Sigmoid colon (tissue), 7 donors: ENCODE data around the gene SNUPN. TPM values are rescaled to one million over a fixed set of nuclear protein-coding genes. Genes with fewer than 3 reads are reported as not detected.
A peak's percentile ranks its signal among the peaks of the same experiment; 100 is the strongest.

Experiments used
- DNase-seq: peaks from one replicate; pipeline ENCODE4 v3.0.0-alpha.2; 2019
- H3K27ac ChIP-seq, 4 donors: fragments of 200-600 bp; sonication (generic); one replicate each; pipeline ENCODE4 v1.5.1; 2016 to 2019; ENCODE audit warnings: mild to moderate bottlenecking in 1 of 4
- H3K27me3 ChIP-seq, 3 donors: fragments of 200-600 bp; sonication (generic); one replicate each; pipeline ENCODE4 v1.5.1; 2019; ENCODE audit warnings: mild to moderate bottlenecking in 1 of 3
- H3K36me3 ChIP-seq, 4 donors: fragments of 200-600 bp; sonication (generic); one replicate each; pipeline ENCODE4 v1.5.1; 2016 to 2019
- H3K4me1 ChIP-seq, 4 donors: fragments of 200-600 bp; sonication (generic); one replicate each; pipeline ENCODE4 v1.5.1; 2017 to 2019
- H3K4me3 ChIP-seq, 4 donors: fragments of 200-600 bp; sonication (generic); one replicate each; pipeline ENCODE4 v1.5.1; 2017 to 2019; ENCODE audit warnings: mild to moderate bottlenecking in 2 of 4, moderate library complexity in 1 of 4
- H3K9me3 ChIP-seq, 4 donors: fragments of 200-600 bp in 3 of 4; sonication (generic) in 3 of 4; one replicate each; pipeline versions ENCODE4 v1.5.1 to v1.6.1; 2013 to 2019
- CTCF ChIP-seq, 4 experiments: fragments of 450-650 bp in 3 of 4; fragments of 200-600 bp in 1 of 4; IDR thresholded peaks; one replicate each; pipeline ENCODE4 v1.5.1; 2016 to 2019; ENCODE audit warnings: antibody characterized with exemption in 4 of 4, mild to moderate bottlenecking in 3 of 4, moderate library complexity in 2 of 4
- EP300 ChIP-seq, 4 donors: sonication (generic); formaldehyde crosslinking; IDR thresholded peaks; one replicate each; pipeline ENCODE4 v1.6.1; 2017; ENCODE audit warnings: antibody characterized with exemption in 4 of 4
- POLR2A ChIP-seq, 2 donors: fragments of 450-650 bp; IDR thresholded peaks; one replicate each; pipeline ENCODE4 v1.6.1; 2016; ENCODE audit warnings: antibody characterized with exemption in 2 of 2, mild to moderate bottlenecking in 2 of 2, moderate library complexity in 2 of 2
- POLR2AphosphoS5 ChIP-seq, 4 donors: sonication (generic); formaldehyde crosslinking; IDR thresholded peaks; one replicate each; pipeline ENCODE4 v1.6.1; 2017; ENCODE audit warnings: antibody characterized with exemption in 4 of 4
- WGBS, 2 donors: extraction: QIAGEN DNeasy Blood & Tissue Kit; methylation state at CpG; one replicate each; pipeline ENCODE4 v1.1.7; 2013; 5-methylcytosine and 5-hydroxymethylcytosine counted together
- intact Hi-C: fragments of 100-400 bp; cut with DNase I; formaldehyde crosslinking; loops from one replicate; pipeline ENCODE4 v1.15.1; 2023
- polyA plus RNA-seq, 3 donors: library from polyadenylated mRNA; stranded (reverse); fragments of 200-250 nt; gene quantifications; one replicate each; pipeline ENCODE4 v1.2.3, GENCODE V29; 2013
- total RNA-seq, 4 donors: library from RNA; depleted of rRNA; stranded (reverse); fragments of >200 nt; gene quantifications; one replicate each; pipeline ENCODE4 v1.1.0, GENCODE V29; 2016
- donor health status: healthy with polysubstance abuse.
- donor health status: Bipolar disorder and iron deficiency.
- donor health status: healthy.

SNUPN gene
- total and polyA plus RNA-seq, 7 donors, result 15.3 to 28.6 (median 21.6) TPM

GRCh38 chr15:75622505-75622904 lies 3.0 kb downstream of the SNUPN start:
- Histone ChIP-seq H3K27ac (no peak overlapping the region), H3K36me3 (peaks cover 6 to 33% (median 8%) of the 10 kb centered on the region in 4 donors), H3K4me1 (peaks cover 0 to 32% (median 14%) of the 10 kb centered on the region in 4 donors), H3K27me3 (no peaks in the 10 kb centered on the region), H3K4me3 (no peak overlapping the region), H3K9me3 (no peaks in the 10 kb centered on the region)
- WGBS, 2 donors, result 69 to 75% methylated on average over 2 of the region's 2 CpGs
- TF ChIP-seq POLR2AphosphoS5 (IDR thresholded peaks at IDR 0.05) (no peak), EP300 (IDR thresholded peaks at IDR 0.05) (no peak), POLR2A (IDR thresholded peaks at IDR 0.05) (no peak), CTCF (IDR thresholded peaks at IDR 0.05) (no peak)
- DNase-seq, result peak; percentile 4
- intact Hi-C loops, result loop anchor here (5.0 kb wide), 2 partner anchors 100 to 255 kb away; partner anchors contain the start of gene MAN2C1

GRCh38 chr15:75620841-75621391 lies 4.6 kb downstream of the SNUPN start:
- H3K4me3 ChIP-seq, result peak overlapping the region in 2 of 4 donors; percentile 7 to 21
- intact Hi-C loops, result loop anchor here (5.0 kb wide), 2 partner anchors 99 to 254 kb away; partner anchors contain the start of gene MAN2C1
- peaks cover 15 to 48% (median 22%) of the 10 kb centered on the region in 4 donors for H3K36me3 ChIP-seq
- H3K9me3 ChIP-seq, result no peaks in the 10 kb centered on the region
- peak; percentile 94 for DNase-seq
- 53 to 60% methylated on average over 7 of the region's 7 CpGs for WGBS, 2 donors
- TF ChIP-seq POLR2A (IDR thresholded peaks at IDR 0.05), result no peak
- no peak for TF ChIP-seq EP300 (IDR thresholded peaks at IDR 0.05)
- TF ChIP-seq POLR2AphosphoS5 (IDR thresholded peaks at IDR 0.05), result peak; percentile 16 to 57 (median 31)
- peak in 2 of 4 experiments; percentile 13 to 16 for TF ChIP-seq CTCF (IDR thresholded peaks at IDR 0.05)
- H3K27ac ChIP-seq, result peak overlapping the region; percentile 65 to 74 (median 68)
- H3K4me1 ChIP-seq, result peaks cover 0 to 26% (median 8%) of the 10 kb centered on the region in 4 donors
- H3K27me3 ChIP-seq, result no peaks in the 10 kb centered on the region

- DNase-seq, result peak; percentile 71
- H3K4me3 ChIP-seq, result peak overlapping the region in 2 of 4 donors; percentile 7 to 21
- peak overlapping the region; percentile 65 to 74 (median 68) for H3K27ac ChIP-seq
- peaks cover 15 to 54% (median 24%) of the 10 kb centered on the region in 4 donors for H3K36me3 ChIP-seq
- no peaks in the 10 kb centered on the region for H3K9me3 ChIP-seq
- H3K4me1 ChIP-seq, result peaks cover 0 to 26% (median 7%) of the 10 kb centered on the region in 4 donors
- intact Hi-C loops, result loop anchor here (5.0 kb wide), 2 partner anchors 98 to 253 kb away; partner anchors contain the start of gene MAN2C1
- TF ChIP-seq EP300 (IDR thresholded peaks at IDR 0.05), result no peak
- TF ChIP-seq CTCF (IDR thresholded peaks at IDR 0.05), result no peak
- TF ChIP-seq POLR2A (IDR thresholded peaks at IDR 0.05), result no peak
- no peak for TF ChIP-seq POLR2AphosphoS5 (IDR thresholded peaks at IDR 0.05)
- H3K27me3 ChIP-seq, result no peaks in the 10 kb centered on the region
- 32 to 36% methylated on average over 4 of the region's 4 CpGs for WGBS, 2 donors
Measured at GRCh38 chr15:75620058-75620820, 5.3 kb downstream of the SNUPN start.

GRCh38 chr15:75616766-75617165 lies 8.8 kb downstream of the SNUPN start:
- Histone ChIP-seq H3K9me3 (no peaks in the 10 kb centered on the region), H3K4me3 (no peak overlapping the region), H3K4me1 (peaks cover 0 to 21% (median 3%) of the 10 kb centered on the region in 4 donors), H3K27me3 (no peaks in the 10 kb centered on the region), H3K27ac (no peak overlapping the region), H3K36me3 (peaks cover 20 to 89% (median 35%) of the 10 kb centered on the region in 4 donors)
- TF ChIP-seq POLR2AphosphoS5 (IDR thresholded peaks at IDR 0.05) (no peak), POLR2A (IDR thresholded peaks at IDR 0.05) (no peak), CTCF (IDR thresholded peaks at IDR 0.05) (no peak)
- intact Hi-C loops, result no loop called here
- DNase-seq, result no peak
